ENCODE data around the gene C2CD2L. TPM values are rescaled to one million over a fixed set of nuclear protein-coding genes. Genes with fewer than 3 reads are reported as not detected.
"Not testable (repeated sequence)": the region's sequence is repeated elsewhere in the genome, so short reads cannot be mapped to it uniquely, and the experiment has no call there.

Gene C2CD2L
- 7.1 and 10.3 TPM in 2 replicates for total RNA-seq (2014; rRNA removed; shearing (Covaris generic))

- DNase-seq (ENCODE audit: low read depth): peak; percentile 92
Observed at GRCh38 chr11:119106564-119107537, at the start of gene C2CD2L. C2CD2L (plus strand) TSS chr11:119107344; CDS start chr11:119107742, 398 bp downstream.

- not testable (repeated sequence) for DNase-seq (ENCODE audit: low read depth)
Observed at GRCh38 chr11:119059128-119059527, 48.0 kb upstream of the C2CD2L start.

- no peak for DNase-seq (ENCODE audit: low read depth)
Observed at GRCh38 chr11:119061256-119061655, 45.9 kb upstream of the C2CD2L start.

GRCh38 chr11:119062779-119063178 is 44.4 kb upstream of the C2CD2L start:
- DNase-seq (ENCODE audit: low read depth): peak; percentile 73

GRCh38 chr11:119065369-119065768 is 41.8 kb upstream of the C2CD2L start:
- DNase-seq (ENCODE audit: low read depth): peak; percentile 50

- peak; percentile 98 for DNase-seq (ENCODE audit: low read depth)
Observed at GRCh38 chr11:119067371-119068222, 39.5 kb upstream of the C2CD2L start, which contains the start of gene VPS11. VPS11 (plus strand) TSS chr11:119067818; CDS start chr11:119067824, 6 bp downstream.

- DNase-seq (ENCODE audit: low read depth): no peak
Observed at GRCh38 chr11:119077839-119078238, 29.3 kb upstream of the C2CD2L start.

GRCh38 chr11:119078675-119079420 is 28.3 kb upstream of the C2CD2L start:
- no peak for DNase-seq (ENCODE audit: low read depth)

- no peak for DNase-seq (ENCODE audit: low read depth)
Observed at GRCh38 chr11:119081682-119082260, 25.4 kb upstream of the C2CD2L start.

GRCh38 chr11:119084663-119085436 is 22.3 kb upstream of the C2CD2L start, which contains the start of gene HMBS:
HMBS (plus strand) TSS chr11:119084881; CDS start chr11:119085034, 153 bp downstream.
- peak; percentile 94 for DNase-seq (ENCODE audit: low read depth)

- DNase-seq (ENCODE audit: low read depth): no peak
Observed at GRCh38 chr11:119085437-119085847, 21.7 kb upstream of the C2CD2L start.

GRCh38 chr11:119087123-119087522 is 20.0 kb upstream of the C2CD2L start:
- DNase-seq (ENCODE audit: low read depth): no peak

- DNase-seq (ENCODE audit: low read depth): peak; percentile 24
Observed at GRCh38 chr11:119087747-119088241, 19.4 kb upstream of the C2CD2L start.

- DNase-seq (ENCODE audit: low read depth): no peak
Observed at GRCh38 chr11:119088406-119088805, 18.7 kb upstream of the C2CD2L start.

GRCh38 chr11:119089319-119089718 is 17.8 kb upstream of the C2CD2L start:
- no peak for DNase-seq (ENCODE audit: low read depth)

GRCh38 chr11:119091178-119091577 is 16.0 kb upstream of the C2CD2L start:
- DNase-seq (ENCODE audit: low read depth): no peak

GRCh38 chr11:119091966-119092879 is 14.9 kb upstream of the C2CD2L start:
- peak; percentile 44 for DNase-seq (ENCODE audit: low read depth)

Measured in M059J (cell line).